CD14-positive monocyte (primary cell): Measurements from ENCODE around the gene TRPV2. TPM values are rescaled to one million over a fixed set of nuclear protein-coding genes. Genes with fewer than 3 reads are reported as not detected.
A peak's percentile ranks its signal among the peaks of the same experiment; 100 is the strongest.

Experiments
- DNase-seq, 3 donors: peaks; one replicate each; pipeline ENCODE4 v3.0.0-alpha.2; 2011 to 2022
- H2AFZ ChIP-seq: 2 replicates; pipeline ENCODE4 v1.6.0; 2012; ENCODE audit warnings: mild to moderate bottlenecking, low read depth, low read length, inconsistent platforms; ENCODE audit not compliant: insufficient read depth, poor library complexity, severe bottlenecking
- H3K27ac ChIP-seq, 2 donors: 1 replicate in 1 of 2; 2 replicates in 1 of 2; pipeline ENCODE4 v1.5.1; 2012 to 2013; ENCODE audit warnings: low read length in 2 of 2, control low read depth in 1 of 2, inconsistent platforms in 1 of 2, low read depth in 1 of 2, mild to moderate bottlenecking in 1 of 2
- H3K27me3 ChIP-seq, 2 donors: one replicate each; pipeline versions ENCODE4 v1.6.0 to v1.6.1; 2011 to 2013; ENCODE audit warnings: low read length in 2 of 2; ENCODE audit not compliant: control insufficient read depth in 2 of 2, insufficient read depth in 2 of 2
- H3K36me3 ChIP-seq, 2 donors: replicated peaks in 1 of 2; 1 replicate in 1 of 2; 2 replicates in 1 of 2; pipeline versions ENCODE4 v1.5.1 to v1.6.1; 2012 to 2013; ENCODE audit warnings: low read length in 2 of 2, control low read depth in 1 of 2, inconsistent platforms in 1 of 2, mild to moderate bottlenecking in 1 of 2; ENCODE audit not compliant: insufficient read depth in 2 of 2, control insufficient read depth in 1 of 2
- H3K4me1 ChIP-seq, 2 donors: 1 replicate in 1 of 2; 2 replicates in 1 of 2; pipeline versions ENCODE4 v1.5.1 to v1.6.1; 2012 to 2013; ENCODE audit warnings: low read length in 2 of 2, control low read depth in 1 of 2, inconsistent platforms in 1 of 2, mild to moderate bottlenecking in 1 of 2, moderate library complexity in 1 of 2; ENCODE audit not compliant: insufficient read depth in 2 of 2, control insufficient read depth in 1 of 2
- H3K4me2 ChIP-seq: replicated peaks from 2 replicates; pipeline ENCODE3; 2012; ENCODE audit warnings: low read length, moderate library complexity, mild to moderate bottlenecking; ENCODE audit not compliant: poor library complexity, severe bottlenecking; ENCODE audit errors: extremely low read depth
- H3K4me3 ChIP-seq, 3 experiments: fragments of 200-600 bp in 1 of 3; sonication (generic) in 1 of 3; replicated peaks in 1 of 3; 1 replicate in 2 of 3; 2 replicates in 1 of 3; pipeline ENCODE4 v1.5.1; 2011 to 2013; ENCODE audit warnings: low read length in 3 of 3, mild to moderate bottlenecking in 3 of 3, control low read depth in 2 of 3, low read depth in 2 of 3, inconsistent platforms in 1 of 3, moderate library complexity in 1 of 3
- H3K79me2 ChIP-seq: 2 replicates; pipeline ENCODE4 v1.6.0; 2012; ENCODE audit warnings: mild to moderate bottlenecking, control low read depth, inconsistent platforms, low read length, moderate library complexity; ENCODE audit not compliant: insufficient read depth
- H3K9ac ChIP-seq: 2 replicates; pipeline ENCODE4 v1.6.0; 2017; ENCODE audit warnings: low read length, mild to moderate bottlenecking; ENCODE audit not compliant: insufficient read depth, poor library complexity, severe bottlenecking
- H3K9me3 ChIP-seq, 2 donors: replicated peaks in 1 of 2; 1 replicate in 1 of 2; 2 replicates in 1 of 2; pipeline versions ENCODE4 v1.5.1 to v1.6.1; 2012 to 2013; ENCODE audit warnings: low read length in 2 of 2, control low read depth in 1 of 2; ENCODE audit not compliant: control insufficient read depth in 1 of 2, insufficient read depth in 1 of 2
- H4K20me1 ChIP-seq: 2 replicates; pipeline ENCODE4 v1.6.0; 2012; ENCODE audit warnings: mild to moderate bottlenecking, low read length, control low read depth, moderate library complexity; ENCODE audit not compliant: insufficient read depth
- H3K27ac Mint-ChIP-seq, 7 donors: one replicate each; pipeline ENCODE4 v1.8.0; 2020; ENCODE audit warnings: mild to moderate bottlenecking in 7 of 7, mixed read lengths in 7 of 7, moderate library complexity in 6 of 7, inconsistent platforms in 2 of 7
- H3K27me3 Mint-ChIP-seq, 3 donors: one replicate each; pipeline ENCODE4 v1.8.0; 2021 to 2022; ENCODE audit warnings: low read depth in 3 of 3, mild to moderate bottlenecking in 3 of 3, mixed read lengths in 3 of 3, moderate library complexity in 3 of 3, inconsistent platforms in 1 of 3
- H3K36me3 Mint-ChIP-seq, 2 donors: one replicate each; pipeline ENCODE4 v1.8.0; 2020; ENCODE audit warnings: mixed read lengths in 2 of 2, inconsistent platforms in 1 of 2, mild to moderate bottlenecking in 1 of 2
- H3K4me1 Mint-ChIP-seq: one replicate; pipeline ENCODE4 v1.8.0; 2020; ENCODE audit warnings: mild to moderate bottlenecking, mixed read lengths
- H3K4me3 Mint-ChIP-seq, 2 donors: one replicate each; pipeline ENCODE4 v1.8.0; 2020; ENCODE audit warnings: mild to moderate bottlenecking in 2 of 2, mixed read lengths in 2 of 2, moderate library complexity in 1 of 2
- H3K9me3 Mint-ChIP-seq, 7 donors: one replicate each; pipeline ENCODE4 v1.8.0; 2020 to 2022; ENCODE audit warnings: mixed read lengths in 7 of 7, mild to moderate bottlenecking in 6 of 7, moderate library complexity in 6 of 7, inconsistent platforms in 2 of 7
- WGBS: methylation state at CpG from one replicate; pipeline ENCODE4 v1.1.5; 2013; ENCODE audit warnings: missing lambda C conversion rate; ENCODE audit not compliant: insufficient coverage; 5-methylcytosine and 5-hydroxymethylcytosine counted together
- intact Hi-C, 2 donors: fragments of 100-400 bp; cut with micrococcal nuclease; formaldehyde crosslinking; loops; one replicate each; pipeline versions ENCODE4 v1.15.0 to v1.15.1; 2023
- polyA plus RNA-seq, 3 donors: library from polyadenylated mRNA; depleted of rRNA in 1 of 3; unstranded in 2 of 3; stranded (reverse) in 1 of 3; fragments of 300-500 nt in 2 of 3; fragments of >200 nt in 1 of 3; fragmentation: Illumina TruSeq in 2 of 3; gene quantifications; 1 replicate in 2 of 3; 2 replicates in 1 of 3; pipeline ENCODE4 v1.2.3, GENCODE V29; 2012 to 2021
- TF ChIP-seq, protein P1 (sequence below): fragments of 200-600 bp; IDR thresholded peaks from one replicate; pipeline ENCODE4 v1.8.0; 2022; ENCODE audit warnings: antibody characterized with exemption, mild to moderate bottlenecking

Gene TRPV2
- polyA plus RNA-seq, 3 donors: 51.4 to 66.3 (median 58.2) TPM

- H4K20me1 ChIP-seq: peaks cover 23% of the 10 kb centered on the region
- no peak overlapping the region for H3K27ac Mint-ChIP-seq
- no peak overlapping the region for H3K4me2 ChIP-seq
- 89% methylated on average over 15 of the region's 17 CpGs for WGBS
- H3K27me3 ChIP-seq: no peaks in the 10 kb centered on the region
- no peak overlapping the region for H3K27ac ChIP-seq
- no peak overlapping the region for H3K4me3 ChIP-seq
- H3K36me3 ChIP-seq: peaks cover 17 to 20% of the 10 kb centered on the region in 2 donors
- H3K4me1 Mint-ChIP-seq: peaks cover 27% of the 10 kb centered on the region
- TF ChIP-seq, protein P1, sequence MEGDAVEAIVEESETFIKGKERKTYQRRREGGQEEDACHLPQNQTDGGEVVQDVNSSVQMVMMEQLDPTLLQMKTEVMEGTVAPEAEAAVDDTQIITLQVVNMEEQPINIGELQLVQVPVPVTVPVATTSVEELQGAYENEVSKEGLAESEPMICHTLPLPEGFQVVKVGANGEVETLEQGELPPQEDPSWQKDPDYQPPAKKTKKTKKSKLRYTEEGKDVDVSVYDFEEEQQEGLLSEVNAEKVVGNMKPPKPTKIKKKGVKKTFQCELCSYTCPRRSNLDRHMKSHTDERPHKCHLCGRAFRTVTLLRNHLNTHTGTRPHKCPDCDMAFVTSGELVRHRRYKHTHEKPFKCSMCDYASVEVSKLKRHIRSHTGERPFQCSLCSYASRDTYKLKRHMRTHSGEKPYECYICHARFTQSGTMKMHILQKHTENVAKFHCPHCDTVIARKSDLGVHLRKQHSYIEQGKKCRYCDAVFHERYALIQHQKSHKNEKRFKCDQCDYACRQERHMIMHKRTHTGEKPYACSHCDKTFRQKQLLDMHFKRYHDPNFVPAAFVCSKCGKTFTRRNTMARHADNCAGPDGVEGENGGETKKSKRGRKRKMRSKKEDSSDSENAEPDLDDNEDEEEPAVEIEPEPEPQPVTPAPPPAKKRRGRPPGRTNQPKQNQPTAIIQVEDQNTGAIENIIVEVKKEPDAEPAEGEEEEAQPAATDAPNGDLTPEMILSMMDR: no peak
- H3K9me3 ChIP-seq: no peaks in the 10 kb centered on the region
- H2AFZ ChIP-seq: peak overlapping the region; percentile 29
- H3K9ac ChIP-seq: no peak overlapping the region
- no peaks in the 10 kb centered on the region for H3K9me3 Mint-ChIP-seq
- peaks cover 19 to 25% of the 10 kb centered on the region in 2 donors for H3K4me1 ChIP-seq
- H3K27me3 Mint-ChIP-seq: no peaks in the 10 kb centered on the region
- H3K36me3 Mint-ChIP-seq: peaks cover 21 to 22% of the 10 kb centered on the region in 2 donors
- intact Hi-C loops: no loop called here
- peaks cover 27% of the 10 kb centered on the region for H3K79me2 ChIP-seq
- DNase-seq: no peak
- peak overlapping the region in 1 of 2 donors; percentile 3 for H3K4me3 Mint-ChIP-seq
These were observed 36.6 kb upstream of the TRPV2 start for GRCh38 chr17:16378636-16379282.

DNA sequence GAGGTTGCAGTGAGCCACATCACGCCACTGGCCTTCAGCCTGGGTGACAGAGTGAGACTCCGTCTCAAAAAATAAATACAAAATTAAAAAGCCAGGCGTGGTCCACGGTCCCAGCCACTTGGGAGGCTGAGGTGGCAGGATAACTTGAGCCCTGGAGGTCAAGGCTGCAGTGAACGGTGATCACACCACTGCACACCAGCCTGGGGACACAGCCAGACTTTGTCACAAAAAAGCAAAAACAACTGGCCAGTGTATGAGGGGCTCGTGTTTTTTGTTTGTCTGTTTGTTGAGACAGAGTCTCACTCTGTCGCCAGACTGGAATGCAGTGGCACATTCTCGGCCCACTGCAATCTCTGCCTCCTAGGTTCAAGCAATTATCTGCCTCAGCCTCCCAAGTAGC lies 35.7 kb upstream of the TRPV2 start:
- peaks cover 19 to 26% of the 10 kb centered on the region in 2 donors for H3K4me1 ChIP-seq
- H3K9me3 ChIP-seq: no peaks in the 10 kb centered on the region
- H3K27ac Mint-ChIP-seq: no peak overlapping the region
- no peak overlapping the region for H3K27ac ChIP-seq
- H3K36me3 ChIP-seq: peaks cover 17 to 20% of the 10 kb centered on the region in 2 donors
- WGBS: 85% methylated on average over 4 of the region's 8 CpGs
- peaks cover 31% of the 10 kb centered on the region for H4K20me1 ChIP-seq
- TF ChIP-seq, protein P1: no peak
- peaks cover 25% of the 10 kb centered on the region for H3K4me1 Mint-ChIP-seq
- H3K27me3 Mint-ChIP-seq: no peaks in the 10 kb centered on the region
- no peak overlapping the region for H3K4me3 Mint-ChIP-seq
- no peak overlapping the region for H2AFZ ChIP-seq
- H3K79me2 ChIP-seq: peaks cover 27% of the 10 kb centered on the region
- H3K36me3 Mint-ChIP-seq: peaks cover 22% of the 10 kb centered on the region in 2 donors
- no peaks in the 10 kb centered on the region for H3K9me3 Mint-ChIP-seq
- intact Hi-C loops: loop anchor here (2.0 to 10.0 kb wide), 5 partner anchors 35 to 165 kb away; partner anchors contain the start of genes NCOR1 (in 1 of the 2), PIGL (in 1 of the 2) and TRPV2 (in 1 of the 2)
- H3K9ac ChIP-seq: no peak overlapping the region
- H3K4me2 ChIP-seq: no peak overlapping the region
- no peak for DNase-seq
- H3K4me3 ChIP-seq: no peak overlapping the region
- no peaks in the 10 kb centered on the region for H3K27me3 ChIP-seq
